GM12864 (cell line): ENCODE measurements around the gene SPTBN2.

Source experiments
- DNase-seq: peaks from one replicate; pipeline ENCODE4 v3.0.0-alpha.2; 2011; ENCODE audit warnings: low read depth
- H3K4me3 ChIP-seq: 2 replicates; pipeline ENCODE4 v1.5.1; 2011; ENCODE audit warnings: mild to moderate bottlenecking, low read depth, low read length, control low read depth
- CTCF ChIP-seq: IDR thresholded peaks from 2 replicates; pipeline ENCODE4 v1.5.1; 2011; ENCODE audit warnings: low read depth, mild to moderate bottlenecking, moderate library complexity, low read length, control low read depth, inconsistent platforms; ENCODE audit errors: missing control alignments

The SPTBN2 gene

GRCh38 chr11:66694056-66694410 lies 35.0 kb downstream of the SPTBN2 start:
- TF ChIP-seq CTCF = no peak
- DNase-seq = no peak
- H3K4me3 ChIP-seq = no peak overlapping the region

GRCh38 chr11:66693356-66694055 lies 35.5 kb downstream of the SPTBN2 start:
- TF ChIP-seq CTCF = no peak
- no peak overlapping the region for H3K4me3 ChIP-seq
- no peak for DNase-seq

- DNase-seq = no peak
- no peak for TF ChIP-seq CTCF
- H3K4me3 ChIP-seq = no peak overlapping the region
Measured at GRCh38 chr11:66692871-66693331, 36.1 kb downstream of the SPTBN2 start.

GRCh38 chr11:66692446-66692845 lies 36.6 kb downstream of the SPTBN2 start:
- no peak for TF ChIP-seq CTCF
- no peak for DNase-seq
- H3K4me3 ChIP-seq = no peak overlapping the region

GRCh38 chr11:66691311-66691980 lies 37.6 kb downstream of the SPTBN2 start:
- DNase-seq = no peak
- no peak overlapping the region for H3K4me3 ChIP-seq
- no peak for TF ChIP-seq CTCF

- no peak for DNase-seq
- H3K4me3 ChIP-seq = no peak overlapping the region
- TF ChIP-seq CTCF = no peak
Measured at GRCh38 chr11:66689661-66690590, 39.1 kb downstream of the SPTBN2 start.
